Measurements from ENCODE around the gene UGT1A8. TPM values are rescaled to one million over a fixed set of nuclear protein-coding genes. Genes with fewer than 3 reads are reported as not detected.

The UGT1A8 gene
- total and polyA plus RNA-seq, 9 of the 15 experiments (the other 6 are each of a cell fraction or from before 2014, with no cell fraction given), result 0.04 TPM; not detected in 8

DNA sequence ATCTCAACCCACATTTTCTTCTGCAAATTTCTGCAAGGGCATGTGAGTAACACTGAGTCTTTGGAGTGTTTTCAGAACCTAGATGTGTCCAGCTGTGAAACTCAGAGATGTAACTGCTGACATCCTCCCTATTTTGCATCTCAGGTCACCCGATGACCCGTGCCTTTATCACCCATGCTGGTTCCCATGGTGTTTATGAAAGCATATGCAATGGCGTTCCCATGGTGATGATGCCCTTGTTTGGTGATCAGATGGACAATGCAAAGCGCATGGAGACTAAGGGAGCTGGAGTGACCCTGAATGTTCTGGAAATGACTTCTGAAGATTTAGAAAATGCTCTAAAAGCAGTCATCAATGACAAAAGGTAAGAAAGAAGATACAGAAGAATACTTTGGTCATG, 150.6 kb downstream of the UGT1A8 start:
- H3K27me3 ChIP-seq (ENCODE audit: control insufficient read depth in 2 of 2, insufficient read depth in 2 of 2, low read length in 2 of 2), result peaks cover 0 to 13% of the 10 kb centered on the region in 2 experiments; a peak in 3 of 5 replicates
- no peak for FAIRE-seq
- H3K4me1 ChIP-seq (replicated peaks in 1 of 2; ENCODE audit: control insufficient read depth in 2 of 2, insufficient read depth in 2 of 2, low read length in 2 of 2), result no peaks in the 10 kb centered on the region
- no peaks in the 10 kb centered on the region for H3K79me2 ChIP-seq (ENCODE audit: control insufficient read depth, insufficient read depth, low read length)
- H3K4me2 ChIP-seq (ENCODE audit: insufficient read depth, low read length), result no peak overlapping the region
- no peak overlapping the region for H2AFZ ChIP-seq (ENCODE audit: low read depth, low read length)
- no peak overlapping the region for H3K27ac ChIP-seq (ENCODE audit: extremely low read depth, low read depth, low read length)
- CTCF ChIA-PET (ENCODE audit: low intra/inter-chr PET ratio), result no interaction called here
- in situ Hi-C loops (cut with MboI), result no loop called here
- POLR2A ChIA-PET, result no interaction called here
- H3K36me3 ChIP-seq (ENCODE audit: control insufficient read depth, insufficient read depth, low read length), result no peaks in the 10 kb centered on the region
- ATAC-seq, result no peak
- H3K9me3 ChIP-seq (replicated peaks; ENCODE audit: control insufficient read depth, insufficient read depth, low read depth, low read length), result no peaks in the 10 kb centered on the region
- intact Hi-C loops (cut with micrococcal nuclease), result no loop called here
- DNase-seq (ENCODE audit: extremely low read depth in 1 of 4, low spot score in 3 of 4), result no peak
- H3K9me1 ChIP-seq (ENCODE audit: control insufficient read depth, insufficient read depth, low read length), result no peaks in the 10 kb centered on the region
- TF ChIP-seq MIER1 (IDR thresholded peaks at IDR 0.05; ENCODE audit: low read depth), result no peak
- TF ChIP-seq SRSF1 (IDR thresholded peaks at IDR 0.05; ENCODE audit: low read depth, low read length), result no peak
- no peak for TF ChIP-seq JUND (IDR thresholded peaks at IDR 0.05; ENCODE audit: borderline replicate concordance, low read depth, low read length)
- TF ChIP-seq JUND (tag; IDR thresholded peaks at IDR 0.05; ENCODE audit: borderline replicate concordance, low read depth, low read length), result no peak
- no peak for TF ChIP-seq ARHGAP35 (IDR thresholded peaks at IDR 0.05; ENCODE audit: partially characterized antibody)
- TF ChIP-seq RHOXF2B (CRISPR knock-in tag; conservative IDR thresholded peaks at IDR 0.05), result no peak
- TF ChIP-seq, protein P1, sequence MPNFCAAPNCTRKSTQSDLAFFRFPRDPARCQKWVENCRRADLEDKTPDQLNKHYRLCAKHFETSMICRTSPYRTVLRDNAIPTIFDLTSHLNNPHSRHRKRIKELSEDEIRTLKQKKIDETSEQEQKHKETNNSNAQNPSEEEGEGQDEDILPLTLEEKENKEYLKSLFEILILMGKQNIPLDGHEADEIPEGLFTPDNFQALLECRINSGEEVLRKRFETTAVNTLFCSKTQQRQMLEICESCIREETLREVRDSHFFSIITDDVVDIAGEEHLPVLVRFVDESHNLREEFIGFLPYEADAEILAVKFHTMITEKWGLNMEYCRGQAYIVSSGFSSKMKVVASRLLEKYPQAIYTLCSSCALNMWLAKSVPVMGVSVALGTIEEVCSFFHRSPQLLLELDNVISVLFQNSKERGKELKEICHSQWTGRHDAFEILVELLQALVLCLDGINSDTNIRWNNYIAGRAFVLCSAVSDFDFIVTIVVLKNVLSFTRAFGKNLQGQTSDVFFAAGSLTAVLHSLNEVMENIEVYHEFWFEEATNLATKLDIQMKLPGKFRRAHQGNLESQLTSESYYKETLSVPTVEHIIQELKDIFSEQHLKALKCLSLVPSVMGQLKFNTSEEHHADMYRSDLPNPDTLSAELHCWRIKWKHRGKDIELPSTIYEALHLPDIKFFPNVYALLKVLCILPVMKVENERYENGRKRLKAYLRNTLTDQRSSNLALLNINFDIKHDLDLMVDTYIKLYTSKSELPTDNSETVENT (CRISPR knock-in tag; IDR thresholded peaks at IDR 0.05), result no peak
- TF ChIP-seq CREBBP (IDR thresholded peaks at IDR 0.05; ENCODE audit: low read depth, low read length), result no peak
- TF ChIP-seq, protein P2, sequence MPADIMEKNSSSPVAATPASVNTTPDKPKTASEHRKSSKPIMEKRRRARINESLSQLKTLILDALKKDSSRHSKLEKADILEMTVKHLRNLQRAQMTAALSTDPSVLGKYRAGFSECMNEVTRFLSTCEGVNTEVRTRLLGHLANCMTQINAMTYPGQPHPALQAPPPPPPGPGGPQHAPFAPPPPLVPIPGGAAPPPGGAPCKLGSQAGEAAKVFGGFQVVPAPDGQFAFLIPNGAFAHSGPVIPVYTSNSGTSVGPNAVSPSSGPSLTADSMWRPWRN (IDR thresholded peaks at IDR 0.05; ENCODE audit: low read depth), result no peak
- TF ChIP-seq TEAD1 (CRISPR knock-in tag; IDR thresholded peaks at IDR 0.05), result no peak
- TF ChIP-seq ZNF551 (CRISPR knock-in tag; IDR thresholded peaks at IDR 0.05), result no peak
- no peak for TF ChIP-seq ETV5 (CRISPR knock-in tag; IDR thresholded peaks at IDR 0.05; ENCODE audit: low read depth)
- TF ChIP-seq, protein P3, sequence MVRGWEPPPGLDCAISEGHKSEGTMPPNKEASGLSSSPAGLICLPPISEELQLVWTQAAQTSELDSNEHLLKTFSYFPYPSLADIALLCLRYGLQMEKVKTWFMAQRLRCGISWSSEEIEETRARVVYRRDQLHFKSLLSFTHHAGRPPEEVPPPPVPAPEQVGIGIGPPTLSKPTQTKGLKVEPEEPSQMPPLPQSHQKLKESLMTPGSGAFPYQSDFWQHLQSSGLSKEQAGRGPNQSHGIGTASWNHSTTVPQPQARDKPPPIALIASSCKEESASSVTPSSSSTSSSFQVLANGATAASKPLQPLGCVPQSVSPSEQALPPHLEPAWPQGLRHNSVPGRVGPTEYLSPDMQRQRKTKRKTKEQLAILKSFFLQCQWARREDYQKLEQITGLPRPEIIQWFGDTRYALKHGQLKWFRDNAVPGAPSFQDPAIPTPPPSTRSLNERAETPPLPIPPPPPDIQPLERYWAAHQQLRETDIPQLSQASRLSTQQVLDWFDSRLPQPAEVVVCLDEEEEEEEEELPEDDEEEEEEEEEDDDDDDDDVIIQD (CRISPR knock-in tag; IDR thresholded peaks at IDR 0.05), result no peak
- no peak for TF ChIP-seq MTA2 (IDR thresholded peaks at IDR 0.05; ENCODE audit: low read depth)
- no peak for TF ChIP-seq BDP1 (IDR thresholded peaks at IDR 0.05; ENCODE audit: insufficient read depth, insufficient read length)
- TF ChIP-seq, protein P4, sequence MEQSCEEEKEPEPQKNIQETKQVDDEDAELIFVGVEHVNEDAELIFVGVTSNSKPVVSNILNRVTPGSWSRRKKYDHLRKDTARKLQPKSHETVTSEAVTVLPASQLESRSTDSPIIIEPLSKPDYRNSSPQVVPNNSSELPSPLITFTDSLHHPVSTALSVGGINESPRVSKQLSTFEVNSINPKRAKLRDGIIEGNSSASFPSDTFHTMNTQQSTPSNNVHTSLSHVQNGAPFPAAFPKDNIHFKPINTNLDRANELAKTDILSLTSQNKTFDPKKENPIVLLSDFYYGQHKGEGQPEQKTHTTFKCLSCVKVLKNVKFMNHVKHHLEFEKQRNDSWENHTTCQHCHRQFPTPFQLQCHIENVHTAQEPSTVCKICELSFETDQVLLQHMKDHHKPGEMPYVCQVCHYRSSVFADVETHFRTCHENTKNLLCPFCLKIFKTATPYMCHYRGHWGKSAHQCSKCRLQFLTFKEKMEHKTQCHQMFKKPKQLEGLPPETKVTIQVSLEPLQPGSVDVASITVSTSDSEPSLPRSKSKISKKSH (CRISPR knock-in tag; IDR thresholded peaks at IDR 0.05), result no peak
- TF ChIP-seq PRPF4 (IDR thresholded peaks at IDR 0.05; ENCODE audit: insufficient read depth, low read depth, low read length, poor library complexity, severe bottlenecking), result no peak
- TF ChIP-seq ZNF12 (CRISPR knock-in tag; IDR thresholded peaks at IDR 0.05), result no peak
- H3K9ac ChIP-seq (ENCODE audit: insufficient read depth in 1 of 2, low read depth in 2 of 2, low read length in 2 of 2), result no peak overlapping the region
- WGBS (ENCODE audit: insufficient coverage, low coverage, missing lambda C conversion rate), result 0% methylated on average over 4 of the region's 4 CpGs
- no TSS peak for BruUV-seq (replicated peaks)
- no peak overlapping the region for H3K4me3 ChIP-seq
- no peaks in the 10 kb centered on the region for H4K20me1 ChIP-seq (replicated peaks; ENCODE audit: control insufficient read depth, insufficient read depth, low read length)
